Cardiac septum (tissue), 1 donor: Measurements from ENCODE around the gene NLK. TPM values are rescaled to one million over a fixed set of nuclear protein-coding genes. Genes with fewer than 3 reads are reported as not detected.
"Not testable (repeated sequence)": the region's sequence is repeated elsewhere in the genome, so short reads cannot be mapped to it uniquely, and the experiment has no call there.

ENCODE experiments used
- DNase-seq: peaks from one replicate; pipeline ENCODE4 v3.0.0-alpha.2; 2020; ENCODE audit warnings: low spot score
- intact Hi-C: fragments of 100-400 bp; cut with DNase I; formaldehyde crosslinking; loops from one replicate; pipeline ENCODE4 v1.14.0; 2022
- total RNA-seq: library from RNA; stranded (reverse); fragmentation: NEBNext Ultra II Directional; extraction: Animal tissue kit (Norgen Biotek cat#: 25700); gene quantifications from one replicate; pipeline ENCODE4 v1.2.1, GENCODE V29; 2021
- donor health status: DM: no; HTN: no; CAD: no.

Gene NLK
- total RNA-seq, 1 donor from 2014 or later: 21.4 TPM

GRCh38 chr17:28177351-28177750 is 134.9 kb downstream of the NLK start:
- intact Hi-C loops: no loop called here
- DNase-seq: no peak

GRCh38 chr17:28178800-28179199 is 136.3 kb downstream of the NLK start:
- intact Hi-C loops: no loop called here
- DNase-seq: no peak

- intact Hi-C loops: no loop called here
These were observed 138.0 kb downstream of the NLK start for GRCh38 chr17:28180449-28180848.

GRCh38 chr17:28181568-28181967 is 139.1 kb downstream of the NLK start:
- DNase-seq: no peak
- intact Hi-C loops: no loop called here

More at GRCh38 chr17:28180449-28180848, 138.0 kb downstream of the NLK start:
- DNase-seq: no peak

GRCh38 chr17:28182559-28182958 is 140.1 kb downstream of the NLK start:
- intact Hi-C loops: no loop called here
- DNase-seq: no peak

GRCh38 chr17:28185658-28186057 is 143.2 kb downstream of the NLK start:
- no peak for DNase-seq
- intact Hi-C loops: no loop called here

- intact Hi-C loops, DNase-seq: not testable (repeated sequence)
These were observed 144.0 kb downstream of the NLK start for GRCh38 chr17:28186472-28186871.

GRCh38 chr17:28187931-28188330 is 145.5 kb downstream of the NLK start:
- intact Hi-C loops: no loop called here
- DNase-seq: no peak

- intact Hi-C loops: no loop called here
- DNase-seq: no peak
These were observed 146.4 kb downstream of the NLK start for GRCh38 chr17:28188841-28189263.

GRCh38 chr17:28189667-28190066 is 147.2 kb downstream of the NLK start:
- intact Hi-C loops: no loop called here
- DNase-seq: no peak

- intact Hi-C loops: no loop called here
- no peak for DNase-seq
These were observed 148.5 kb downstream of the NLK start for GRCh38 chr17:28191018-28191417.

- no peak for DNase-seq
- intact Hi-C loops: no loop called here
These were observed 150.8 kb downstream of the NLK start for GRCh38 chr17:28193241-28193640.

GRCh38 chr17:28194382-28194781 is 151.9 kb downstream of the NLK start:
- no peak for DNase-seq
- intact Hi-C loops: no loop called here

- intact Hi-C loops: no loop called here
- no peak for DNase-seq
These were observed 154.2 kb downstream of the NLK start for GRCh38 chr17:28196636-28197035.

GRCh38 chr17:28199115-28199514 is 156.6 kb downstream of the NLK start:
- intact Hi-C loops: no loop called here
- no peak for DNase-seq

- intact Hi-C loops: no loop called here
- no peak for DNase-seq
These were observed 157.3 kb downstream of the NLK start for GRCh38 chr17:28199728-28200127.

GRCh38 chr17:28201315-28201714 is 158.8 kb downstream of the NLK start:
- intact Hi-C loops: no loop called here
- no peak for DNase-seq

GRCh38 chr17:28204244-28204643 is 161.8 kb downstream of the NLK start:
- intact Hi-C loops: no loop called here
- no peak for DNase-seq

- intact Hi-C loops: no loop called here
These were observed 162.3 kb downstream of the NLK start for GRCh38 chr17:28204751-28205150.

GRCh38 chr17:28206292-28206691 is 163.8 kb downstream of the NLK start:
- DNase-seq: no peak
- intact Hi-C loops: no loop called here

More at GRCh38 chr17:28204751-28205150, 162.3 kb downstream of the NLK start:
- DNase-seq: no peak

GRCh38 chr17:28211811-28212210 is 169.3 kb downstream of the NLK start:
- intact Hi-C loops: no loop called here
- DNase-seq: no peak

GRCh38 chr17:28213578-28213977 is 171.1 kb downstream of the NLK start:
- intact Hi-C loops, DNase-seq: not testable (repeated sequence)
